Mucosa of rectum (tissue), 2 donors: Measurements from ENCODE around the gene PDE6H.

ENCODE experiments used
- H3K27ac ChIP-seq, 2 donors: one replicate each; pipeline ENCODE4 v1.7.0; 2013; ENCODE audit warnings: inconsistent platforms in 2 of 2, low read depth in 2 of 2, low read length in 2 of 2
- H3K27me3 ChIP-seq, 2 donors: one replicate each; pipeline ENCODE4 v1.7.0; 2013; ENCODE audit warnings: low read length in 2 of 2; ENCODE audit not compliant: control insufficient read depth in 2 of 2, insufficient read depth in 2 of 2
- H3K36me3 ChIP-seq, 2 donors: one replicate each; pipeline ENCODE4 v1.7.0; 2013; ENCODE audit warnings: low read length in 2 of 2; ENCODE audit not compliant: control insufficient read depth in 2 of 2, insufficient read depth in 2 of 2
- H3K4me1 ChIP-seq, 2 donors: one replicate each; pipeline ENCODE4 v1.7.0; 2013; ENCODE audit warnings: low read length in 2 of 2, mild to moderate bottlenecking in 1 of 2; ENCODE audit not compliant: control insufficient read depth in 2 of 2, insufficient read depth in 2 of 2
- H3K4me3 ChIP-seq, 2 donors: one replicate each; pipeline ENCODE4 v1.7.0; 2013; ENCODE audit warnings: low read length in 2 of 2
- H3K9ac ChIP-seq, 2 donors: one replicate each; pipeline ENCODE4 v1.7.0; 2013; ENCODE audit warnings: low read length in 2 of 2, low read depth in 1 of 2, mild to moderate bottlenecking in 1 of 2
- H3K9me3 ChIP-seq, 2 donors: one replicate each; pipeline ENCODE4 v1.7.0; 2013; ENCODE audit warnings: low read length in 2 of 2; ENCODE audit not compliant: control insufficient read depth in 2 of 2
- donor health status: healthy.
- donor health status: Normal muscosa, but diverticular disease.

Gene PDE6H

GRCh38 chr12:14936224-14936861, 36.5 kb upstream of the PDE6H start:
- Histone ChIP-seq H3K9me3 (no peaks in the 10 kb centered on the region), H3K36me3 (no peaks in the 10 kb centered on the region), H3K9ac (no peak overlapping the region), H3K27ac (no peak overlapping the region), H3K27me3 (no peaks in the 10 kb centered on the region), H3K4me3 (no peak overlapping the region), H3K4me1 (peaks cover 0 to 8% of the 10 kb centered on the region in 2 donors)

DNA sequence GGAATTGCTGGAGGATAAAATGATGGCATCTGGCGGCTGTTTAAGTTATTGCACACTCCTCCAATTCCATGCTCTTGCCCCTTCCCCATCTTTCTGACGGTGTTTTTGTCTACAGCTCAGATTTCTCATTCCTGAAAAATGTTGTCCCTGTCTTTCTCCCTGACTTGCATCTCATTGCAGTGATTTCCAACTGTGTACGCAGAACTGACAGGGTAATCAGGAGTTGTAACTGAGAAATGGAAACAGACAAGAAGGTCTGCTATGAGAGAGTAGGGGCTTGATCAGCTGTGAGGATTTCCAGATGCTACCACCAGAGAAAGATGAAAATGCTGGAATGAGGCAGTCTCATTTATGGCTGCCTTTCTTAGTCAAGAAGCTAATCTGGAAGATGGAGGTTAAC, 35.8 kb upstream of the PDE6H start:
- no peak overlapping the region for H3K4me3 ChIP-seq

DNA sequence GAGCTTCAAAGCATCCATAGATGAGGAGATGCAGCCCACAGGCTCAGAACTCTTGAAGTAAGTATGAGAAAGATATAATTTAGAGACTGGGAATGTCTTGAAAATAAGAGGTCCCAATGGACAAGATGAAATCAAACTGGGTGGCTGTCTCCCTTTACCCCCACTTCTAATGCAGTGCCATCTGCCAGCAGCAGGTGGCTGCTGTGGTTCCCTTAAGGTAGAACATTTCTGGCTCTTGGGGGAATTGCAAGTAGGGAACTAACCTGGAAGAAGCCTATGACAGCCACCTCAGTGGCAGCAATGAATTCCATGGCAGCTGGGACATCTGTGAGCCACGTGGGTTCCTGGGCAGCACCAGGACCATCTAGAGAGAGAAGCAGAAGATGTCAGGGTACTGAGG, 35.2 kb upstream of the PDE6H start:
- Histone ChIP-seq H3K27me3 (no peaks in the 10 kb centered on the region), H3K4me1 (peaks cover 0 to 8% of the 10 kb centered on the region in 2 donors), H3K36me3 (peaks cover 4 to 7% of the 10 kb centered on the region in 2 donors), H3K4me3 (no peak overlapping the region), H3K27ac (no peak overlapping the region), H3K9me3 (no peaks in the 10 kb centered on the region), H3K9ac (no peak overlapping the region)

More for the DNA sequence above, 35.8 kb upstream of the PDE6H start:
- H3K9ac ChIP-seq, result no peak overlapping the region
- H3K9me3 ChIP-seq, result no peaks in the 10 kb centered on the region
- H3K27ac ChIP-seq, result no peak overlapping the region
- peaks cover 0 to 4% of the 10 kb centered on the region in 2 donors for H3K36me3 ChIP-seq
- H3K27me3 ChIP-seq, result no peaks in the 10 kb centered on the region
- H3K4me1 ChIP-seq, result peaks cover 0 to 8% of the 10 kb centered on the region in 2 donors

DNA sequence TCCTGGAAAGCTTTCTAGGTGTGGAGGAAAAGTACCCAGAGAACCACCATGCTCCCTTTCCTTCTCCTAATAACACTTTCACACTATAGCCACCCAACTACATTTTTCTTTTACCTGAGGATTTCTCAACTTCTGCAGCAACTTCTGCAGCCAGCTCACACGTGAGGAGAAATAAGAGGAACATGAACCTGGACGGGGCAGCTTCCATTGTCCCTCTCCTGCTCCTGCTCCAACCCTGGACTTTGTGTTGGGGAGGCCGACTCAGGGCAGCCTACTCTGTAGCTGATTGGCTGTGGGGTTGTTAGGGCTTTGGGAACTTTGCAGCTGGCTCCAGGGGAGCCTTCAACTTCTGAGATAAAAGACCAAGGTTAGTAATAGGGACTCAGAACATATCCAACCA, 34.5 kb upstream of the PDE6H start, which contains the start of gene ERP27:
Gene ERP27, minus strand, starts transcription at position 237 of the 400 bp plus-strand sequence. Its CDS starts 29 bp downstream, at position 208.
- peaks cover 0 to 8% of the 10 kb centered on the region in 2 donors for H3K4me1 ChIP-seq
- H3K36me3 ChIP-seq, result peaks cover 4 to 7% of the 10 kb centered on the region in 2 donors
- no peak within 1 kb of the TSS for H3K27ac ChIP-seq
- no peaks in the 10 kb centered on the region for H3K9me3 ChIP-seq
- no peak within 1 kb of the TSS for H3K4me3 ChIP-seq
- H3K9ac ChIP-seq, result no peak within 1 kb of the TSS
- no peaks in the 10 kb centered on the region for H3K27me3 ChIP-seq

- Histone ChIP-seq H3K27ac (no peak overlapping the region), H3K27me3 (no peaks in the 10 kb centered on the region), H3K9me3 (no peaks in the 10 kb centered on the region), H3K36me3 (peaks cover 4 to 19% of the 10 kb centered on the region in 2 donors), H3K4me3 (no peak overlapping the region), H3K9ac (no peak overlapping the region), H3K4me1 (peaks cover 0 to 3% of the 10 kb centered on the region in 2 donors)
Measured at GRCh38 chr12:14941369-14941768, 31.5 kb upstream of the PDE6H start.

DNA sequence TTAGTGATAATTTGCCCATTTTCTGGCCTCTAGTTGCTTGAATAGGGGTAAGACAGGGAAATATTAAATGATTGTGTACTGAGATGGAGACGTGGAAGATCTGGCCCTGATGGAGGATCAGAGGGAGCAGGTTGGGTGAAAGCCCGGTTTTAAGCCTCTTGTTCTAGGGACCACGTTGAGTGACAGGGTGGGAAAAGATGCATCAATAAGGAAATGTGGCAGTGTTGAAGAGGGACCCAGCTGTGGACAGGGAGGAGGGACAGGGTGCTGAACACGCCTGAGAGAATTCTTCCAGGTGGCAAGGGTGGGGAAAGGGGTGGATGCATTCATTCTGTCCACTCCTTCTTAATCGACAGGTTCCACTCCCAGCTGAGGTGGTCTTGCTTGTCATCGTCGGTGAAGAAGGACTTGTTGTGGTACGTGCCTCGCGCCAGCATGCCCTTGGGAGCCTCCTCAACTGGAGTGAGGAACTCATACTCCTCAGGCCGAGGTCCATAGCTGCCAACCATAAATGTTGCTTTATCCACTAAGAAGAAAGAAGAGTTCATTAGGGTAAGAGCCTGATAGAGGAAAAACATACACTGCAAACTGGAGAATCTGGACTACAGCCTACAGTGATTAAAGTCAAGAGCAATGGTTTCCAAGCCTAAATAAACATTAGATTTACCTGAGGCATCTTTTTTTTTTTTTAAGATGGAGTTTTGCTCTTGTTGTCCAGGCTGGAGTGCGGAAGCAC, 30.5 kb upstream of the PDE6H start:
- peaks cover 0 to 3% of the 10 kb centered on the region in 2 donors for H3K4me1 ChIP-seq
- H3K9ac ChIP-seq, result no peak overlapping the region
- no peak overlapping the region for H3K27ac ChIP-seq
- H3K27me3 ChIP-seq, result no peaks in the 10 kb centered on the region
- H3K4me3 ChIP-seq, result no peak overlapping the region
- H3K36me3 ChIP-seq, result peaks cover 4 to 21% of the 10 kb centered on the region in 2 donors
- no peaks in the 10 kb centered on the region for H3K9me3 ChIP-seq

DNA sequence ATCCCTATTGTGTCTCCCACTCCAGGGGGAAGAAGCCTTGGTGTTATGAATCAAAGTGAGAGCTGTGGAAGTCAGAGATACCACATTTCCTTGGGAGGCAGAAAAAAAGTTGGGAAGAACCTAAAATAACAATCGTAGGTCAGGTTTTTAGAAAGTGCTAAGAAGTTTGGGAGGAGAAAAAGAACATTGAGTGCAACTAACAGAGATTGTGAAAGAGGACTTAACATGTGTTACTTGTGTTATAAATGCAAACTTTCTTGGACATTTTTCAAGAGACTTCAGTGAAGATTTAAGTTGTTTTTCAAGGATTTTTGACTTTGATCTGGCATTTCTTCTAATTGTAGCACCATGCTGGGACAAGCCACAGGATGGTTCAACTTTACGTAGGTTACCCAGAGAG, 26.7 kb upstream of the PDE6H start:
- H3K36me3 ChIP-seq, result peaks cover 4 to 31% of the 10 kb centered on the region in 2 donors
- H3K4me1 ChIP-seq, result peaks cover 12 to 18% of the 10 kb centered on the region in 2 donors
- H3K27ac ChIP-seq, result no peak overlapping the region
- no peaks in the 10 kb centered on the region for H3K9me3 ChIP-seq
- H3K4me3 ChIP-seq, result no peak overlapping the region
- no peaks in the 10 kb centered on the region for H3K27me3 ChIP-seq
- H3K9ac ChIP-seq, result no peak overlapping the region

GRCh38 chr12:14946861-14947260, 26.0 kb upstream of the PDE6H start:
- Histone ChIP-seq H3K27ac (no peak overlapping the region), H3K4me1 (peaks cover 15 to 21% of the 10 kb centered on the region in 2 donors), H3K36me3 (peaks cover 4 to 28% of the 10 kb centered on the region in 2 donors), H3K4me3 (no peak overlapping the region), H3K27me3 (no peaks in the 10 kb centered on the region), H3K9me3 (no peaks in the 10 kb centered on the region), H3K9ac (no peak overlapping the region)

- no peaks in the 10 kb centered on the region for H3K9me3 ChIP-seq
- no peaks in the 10 kb centered on the region for H3K27me3 ChIP-seq
- H3K9ac ChIP-seq, result peak overlapping the region; percentile 26 to 48
- peak overlapping the region; percentile 53 to 74 for H3K27ac ChIP-seq
- peak overlapping the region; percentile 17 to 42 for H3K4me3 ChIP-seq
- peaks cover 27 to 30% of the 10 kb centered on the region in 2 donors for H3K4me1 ChIP-seq
- H3K36me3 ChIP-seq, result peaks cover 0 to 23% of the 10 kb centered on the region in 2 donors
Measured at GRCh38 chr12:14948672-14949071, 24.2 kb upstream of the PDE6H start.

DNA sequence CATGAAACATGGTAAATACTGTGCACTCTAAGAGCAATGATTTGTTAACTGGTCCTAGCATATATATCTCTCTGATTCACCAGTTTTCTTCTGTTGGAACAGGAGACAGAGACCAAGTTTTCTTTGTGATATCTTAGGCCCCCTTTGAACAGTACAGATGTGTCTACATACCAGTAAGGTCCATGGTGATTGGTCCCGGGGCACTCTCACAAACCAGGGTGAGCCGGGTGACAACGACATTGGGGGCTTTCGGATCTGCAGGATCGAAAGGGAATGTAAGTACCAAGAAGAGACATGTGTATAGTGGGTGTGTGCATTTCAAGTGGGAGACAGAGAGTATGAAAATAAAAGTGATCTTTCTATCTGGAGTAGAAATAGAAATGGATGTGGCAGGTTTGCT, 23.2 kb upstream of the PDE6H start:
- Histone ChIP-seq H3K36me3 (peaks cover 0 to 20% of the 10 kb centered on the region in 2 donors), H3K27ac (peak overlapping the region; percentile 11 to 74), H3K4me3 (no peak overlapping the region), H3K27me3 (no peaks in the 10 kb centered on the region), H3K9ac (no peak overlapping the region), H3K9me3 (no peaks in the 10 kb centered on the region), H3K4me1 (peaks cover 27 to 30% of the 10 kb centered on the region in 2 donors)
